Coronary artery (tissue), 2 donors: ENCODE measurements around the gene ZBTB7C.

Experiments used
- DNase-seq: peaks from one replicate; pipeline ENCODE4 v3.0.0-alpha.2; 2017; ENCODE audit warnings: low spot score
- H3K27ac ChIP-seq, 2 donors: fragments of 200-600 bp; sonication (generic); one replicate each; pipeline ENCODE4 v1.5.1; 2016 to 2019
- H3K4me3 ChIP-seq: fragments of 200-600 bp; sonication (generic); 2 replicates; pipeline ENCODE4 v1.5.1; 2016; ENCODE audit warnings: mild to moderate bottlenecking, moderate library complexity
- CTCF ChIP-seq: fragments of 200-600 bp; sonication (generic); IDR thresholded peaks from one replicate; pipeline ENCODE4 v1.5.1; 2019; ENCODE audit warnings: antibody characterized with exemption

The ZBTB7C gene

DNA sequence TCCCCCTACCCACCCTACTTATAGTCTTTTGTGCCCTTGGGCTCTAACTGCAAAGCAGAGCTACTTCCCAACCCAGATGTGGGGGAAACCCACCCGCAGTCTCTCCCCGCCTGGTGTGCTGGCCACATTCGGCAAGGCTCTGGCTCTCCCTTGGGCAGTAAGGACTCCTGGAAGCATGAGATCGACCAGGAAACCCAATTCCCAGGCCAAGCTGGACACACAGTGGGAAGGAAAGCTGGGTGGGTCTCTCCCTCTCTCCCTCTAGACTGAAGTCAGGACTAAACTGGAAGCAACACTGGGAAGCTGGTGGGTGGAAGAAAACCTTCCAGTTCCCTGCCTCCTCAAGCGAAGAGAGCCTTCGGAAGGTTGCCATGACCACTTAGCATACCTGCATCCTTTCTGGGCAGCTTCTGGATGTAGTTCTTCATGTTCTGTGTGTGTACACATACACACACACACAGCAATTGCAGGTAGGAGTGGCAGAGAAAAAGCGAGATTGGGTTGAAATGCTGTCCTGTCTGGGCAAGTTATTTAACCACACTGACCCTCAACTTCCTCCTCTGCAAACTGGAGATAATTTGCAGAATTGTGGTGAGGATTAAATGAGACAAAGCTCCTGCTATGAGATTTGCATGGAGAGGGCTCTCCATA, 33.9 kb downstream of the ZBTB7C start:
- TF ChIP-seq CTCF, result no peak
- peak overlapping the region; percentile 27 to 78 for H3K27ac ChIP-seq
- H3K4me3 ChIP-seq, result peak overlapping the region; percentile 52
- no peak for DNase-seq

DNA sequence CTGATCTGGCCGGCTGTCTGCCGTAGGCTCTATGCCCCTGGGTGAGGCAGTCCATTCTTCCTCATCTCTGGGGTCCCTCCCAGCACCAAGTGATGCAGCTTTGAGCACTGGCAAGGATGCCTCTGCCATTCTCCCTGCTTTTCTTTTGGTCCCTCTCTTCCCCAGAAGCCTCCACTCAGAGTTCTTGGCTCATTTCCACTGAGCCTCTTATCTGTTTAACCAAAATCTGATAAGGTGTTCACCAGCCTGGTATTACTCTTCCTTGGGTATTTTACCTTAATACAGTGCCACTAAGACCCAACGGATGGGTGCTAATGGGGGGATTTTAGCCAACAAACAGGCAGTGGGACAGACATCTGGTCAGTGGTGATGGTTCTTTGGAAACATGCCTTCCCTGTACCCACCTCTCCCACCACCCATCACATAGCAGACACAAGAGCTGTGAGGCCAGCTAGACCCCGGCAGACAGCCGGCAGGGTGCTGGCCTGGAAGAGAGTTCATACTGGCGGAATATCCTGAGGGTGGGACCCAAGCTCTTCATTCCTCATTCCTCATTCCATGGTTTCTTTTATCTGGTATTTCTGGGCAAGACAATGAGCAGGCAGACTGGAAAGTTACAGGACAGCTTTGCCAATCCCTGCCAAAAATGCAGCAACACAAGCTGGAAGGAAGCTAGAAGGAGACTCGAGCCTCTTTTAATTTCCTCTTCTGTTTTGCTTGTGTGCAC, 34.6 kb downstream of the ZBTB7C start:
- DNase-seq, result peak; percentile 74
- Histone ChIP-seq H3K27ac (peak overlapping the region; percentile 27 to 78), H3K4me3 (peak overlapping the region; percentile 52)
- no peak for TF ChIP-seq CTCF

GRCh38 chr18:48371854-48372602, 37.2 kb downstream of the ZBTB7C start:
- DNase-seq, result peak; percentile 31
- H3K4me3 ChIP-seq, result no peak overlapping the region
- no peak overlapping the region for H3K27ac ChIP-seq
- no peak for TF ChIP-seq CTCF

GRCh38 chr18:48367557-48367956, 41.6 kb downstream of the ZBTB7C start:
- no peak overlapping the region for H3K4me3 ChIP-seq

GRCh38 chr18:48365965-48366364, 43.2 kb downstream of the ZBTB7C start:
- no peak overlapping the region for H3K27ac ChIP-seq
- no peak for TF ChIP-seq CTCF
- no peak for DNase-seq
- H3K4me3 ChIP-seq, result no peak overlapping the region

More at GRCh38 chr18:48367557-48367956, 41.6 kb downstream of the ZBTB7C start:
- no peak for TF ChIP-seq CTCF
- DNase-seq, result peak; percentile 31
- H3K27ac ChIP-seq, result no peak overlapping the region

GRCh38 chr18:48364146-48364545, 45.0 kb downstream of the ZBTB7C start:
- no peak for DNase-seq
- Histone ChIP-seq H3K4me3 (no peak overlapping the region), H3K27ac (no peak overlapping the region)
- TF ChIP-seq CTCF, result no peak
